ENCODE data around the gene FOXO4.
A peak's percentile ranks its signal among the peaks of the same experiment; 100 is the strongest.

The FOXO4 gene

DNA sequence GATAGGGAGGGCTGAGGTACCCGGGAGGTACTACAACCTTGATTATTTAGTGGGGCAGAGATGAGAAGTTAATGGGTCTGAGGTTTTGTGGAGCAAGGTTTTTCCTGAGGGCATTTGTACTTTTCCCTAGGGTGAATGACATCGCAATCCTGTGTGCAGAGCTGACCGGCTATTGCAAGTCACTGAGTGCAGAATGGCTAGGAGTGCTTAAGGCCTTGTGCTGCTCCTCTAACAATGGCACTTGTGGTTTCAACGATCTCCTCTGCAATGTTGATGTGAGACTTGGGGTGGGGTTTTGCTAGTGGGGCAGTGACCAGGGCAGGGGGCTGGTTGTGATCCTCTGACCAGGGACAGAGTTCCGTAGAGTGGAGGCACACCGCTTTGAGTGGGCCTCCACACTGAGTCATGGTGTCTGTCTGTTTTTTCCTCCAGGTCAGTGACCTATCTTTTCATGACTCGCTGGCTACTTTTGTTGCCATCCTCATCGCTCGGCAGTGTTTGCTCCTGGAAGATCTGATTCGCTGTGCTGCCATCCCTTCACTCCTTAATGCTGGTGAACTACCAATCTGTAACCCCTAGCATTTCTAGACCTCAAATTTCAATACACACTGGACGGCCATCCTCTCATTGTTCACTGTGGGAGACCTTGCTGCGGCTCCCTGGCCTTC, 32.6 kb downstream of the FOXO4 start:
- H3K4me3 ChIP-seq (ENCODE audit: low read depth in 1 of 2, low read length in 1 of 2), result no peak overlapping the region
- H3K9me3 ChIP-seq, result no peaks in the 10 kb centered on the region
- H3K27me3 ChIP-seq, result no peaks in the 10 kb centered on the region
- no peaks in the 10 kb centered on the region for H3K4me1 ChIP-seq (ENCODE audit: control insufficient read depth in 1 of 2, insufficient read depth in 1 of 2, low read depth in 1 of 2, low read length in 1 of 2)
- TF ChIP-seq, protein P1, sequence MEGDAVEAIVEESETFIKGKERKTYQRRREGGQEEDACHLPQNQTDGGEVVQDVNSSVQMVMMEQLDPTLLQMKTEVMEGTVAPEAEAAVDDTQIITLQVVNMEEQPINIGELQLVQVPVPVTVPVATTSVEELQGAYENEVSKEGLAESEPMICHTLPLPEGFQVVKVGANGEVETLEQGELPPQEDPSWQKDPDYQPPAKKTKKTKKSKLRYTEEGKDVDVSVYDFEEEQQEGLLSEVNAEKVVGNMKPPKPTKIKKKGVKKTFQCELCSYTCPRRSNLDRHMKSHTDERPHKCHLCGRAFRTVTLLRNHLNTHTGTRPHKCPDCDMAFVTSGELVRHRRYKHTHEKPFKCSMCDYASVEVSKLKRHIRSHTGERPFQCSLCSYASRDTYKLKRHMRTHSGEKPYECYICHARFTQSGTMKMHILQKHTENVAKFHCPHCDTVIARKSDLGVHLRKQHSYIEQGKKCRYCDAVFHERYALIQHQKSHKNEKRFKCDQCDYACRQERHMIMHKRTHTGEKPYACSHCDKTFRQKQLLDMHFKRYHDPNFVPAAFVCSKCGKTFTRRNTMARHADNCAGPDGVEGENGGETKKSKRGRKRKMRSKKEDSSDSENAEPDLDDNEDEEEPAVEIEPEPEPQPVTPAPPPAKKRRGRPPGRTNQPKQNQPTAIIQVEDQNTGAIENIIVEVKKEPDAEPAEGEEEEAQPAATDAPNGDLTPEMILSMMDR (IDR thresholded peaks at IDR 0.05), result no peak
- H3K27ac ChIP-seq, result peak overlapping the region; percentile 41
- peaks cover 100% of the 10 kb centered on the region for H3K36me3 ChIP-seq

DNA sequence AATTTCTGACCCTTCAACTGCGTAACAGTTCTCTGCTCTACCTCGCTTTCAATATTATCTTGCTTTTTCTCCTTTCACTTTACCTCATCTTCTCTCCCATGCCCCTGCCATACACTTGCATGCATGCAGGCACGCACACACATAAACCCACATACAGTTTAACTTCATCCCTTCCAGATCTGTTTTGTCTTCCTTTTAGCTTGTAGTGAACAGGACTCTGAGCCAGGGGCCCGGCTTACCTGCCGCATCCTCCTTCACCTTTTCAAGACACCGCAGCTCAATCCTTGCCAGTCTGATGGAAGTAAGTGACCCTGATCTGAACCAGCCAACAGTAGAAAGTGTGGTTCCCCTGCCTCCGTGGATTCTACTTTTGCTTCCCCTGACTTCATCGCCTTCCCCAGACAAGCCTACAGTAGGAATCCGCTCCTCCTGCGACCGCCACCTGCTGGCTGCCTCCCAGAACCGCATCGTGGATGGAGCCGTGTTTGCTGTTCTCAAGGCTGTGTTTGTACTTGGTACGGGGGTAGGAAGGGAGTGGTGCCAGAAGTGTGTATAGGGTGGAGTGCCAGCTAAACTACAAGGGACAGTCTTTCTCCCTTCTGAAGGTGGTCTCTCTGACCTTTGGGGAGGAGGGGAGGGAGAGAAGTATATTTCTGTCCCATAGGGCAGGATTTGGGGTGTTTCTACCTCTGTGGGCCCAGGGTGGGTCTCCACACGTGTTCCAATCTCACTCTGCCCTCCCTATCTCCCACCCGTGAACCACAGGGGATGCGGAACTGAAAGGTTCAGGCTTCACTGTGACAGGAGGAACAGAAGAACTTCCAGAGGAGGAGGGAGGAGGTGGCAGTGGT, 33.5 kb downstream of the FOXO4 start:
- Histone ChIP-seq H3K27me3 (no peaks in the 10 kb centered on the region), H3K36me3 (peaks cover 100% of the 10 kb centered on the region), H3K9me3 (no peaks in the 10 kb centered on the region), H3K27ac (peak overlapping the region; percentile 41), H3K4me1 (ENCODE audit: control insufficient read depth in 1 of 2, insufficient read depth in 1 of 2, low read depth in 1 of 2, low read length in 1 of 2) (no peaks in the 10 kb centered on the region), H3K4me3 (ENCODE audit: low read depth in 1 of 2, low read length in 1 of 2) (no peak overlapping the region)
- TF ChIP-seq, protein P1 (IDR thresholded peaks at IDR 0.05), result peak; percentile 87

DNA sequence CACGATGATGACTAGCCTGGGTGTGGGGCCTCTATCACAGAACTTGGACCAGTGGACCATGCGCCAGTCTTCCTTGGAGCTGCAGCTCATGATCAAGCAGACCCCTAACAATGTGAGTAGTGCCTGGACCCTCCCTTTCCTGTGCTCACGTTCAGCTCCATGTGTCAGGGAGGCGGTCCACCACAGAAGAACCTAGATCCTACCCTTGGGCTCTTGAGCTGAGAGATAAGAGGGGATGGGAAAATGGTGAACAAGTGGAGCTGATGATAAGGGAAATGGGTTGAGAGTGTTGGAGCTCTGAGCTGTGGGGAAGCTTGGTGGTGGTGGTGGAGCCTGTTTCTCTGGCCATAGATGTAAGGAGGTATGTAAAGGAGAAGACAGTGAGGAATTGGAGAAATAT, 35.9 kb downstream of the FOXO4 start:
- Histone ChIP-seq H3K9me3 (no peaks in the 10 kb centered on the region), H3K4me3 (ENCODE audit: low read depth in 1 of 2, low read length in 1 of 2) (no peak overlapping the region), H3K36me3 (peaks cover 100% of the 10 kb centered on the region), H3K27ac (no peak overlapping the region), H3K4me1 (ENCODE audit: control insufficient read depth in 1 of 2, insufficient read depth in 1 of 2, low read depth in 1 of 2, low read length in 1 of 2) (no peaks in the 10 kb centered on the region), H3K27me3 (no peaks in the 10 kb centered on the region)
- TF ChIP-seq, protein P1 (IDR thresholded peaks at IDR 0.05), result no peak

DNA sequence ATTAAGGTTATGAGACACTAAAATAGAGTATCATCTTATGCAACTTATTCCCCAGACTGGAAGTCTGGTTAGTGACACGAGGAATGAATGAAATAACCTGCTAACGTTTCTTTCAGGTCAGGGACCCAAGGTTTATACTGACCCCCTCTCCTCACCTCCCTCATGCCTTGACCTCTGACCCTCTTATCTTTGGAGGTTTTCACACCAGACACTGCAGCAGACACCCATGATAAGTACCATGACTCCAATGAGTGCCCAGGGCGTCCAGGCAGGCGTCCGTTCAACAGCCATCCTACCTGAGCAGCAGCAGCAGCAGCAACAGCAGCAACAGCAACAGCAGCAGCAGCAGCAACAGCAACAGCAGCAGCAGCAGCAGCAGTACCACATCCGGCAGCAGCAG, 44.8 kb downstream of the FOXO4 start:
- H3K4me3 ChIP-seq (ENCODE audit: low read depth in 1 of 2, low read length in 1 of 2), result no peak overlapping the region
- peaks cover 2% of the 10 kb centered on the region in 2 experiments for H3K4me1 ChIP-seq (ENCODE audit: control insufficient read depth in 1 of 2, insufficient read depth in 1 of 2, low read depth in 1 of 2, low read length in 1 of 2)
- TF ChIP-seq, protein P1 (IDR thresholded peaks at IDR 0.05), result no peak
- H3K27ac ChIP-seq, result no peak overlapping the region
- H3K36me3 ChIP-seq, result peaks cover 78% of the 10 kb centered on the region
- H3K27me3 ChIP-seq, result no peaks in the 10 kb centered on the region
- no peaks in the 10 kb centered on the region for H3K9me3 ChIP-seq

DNA sequence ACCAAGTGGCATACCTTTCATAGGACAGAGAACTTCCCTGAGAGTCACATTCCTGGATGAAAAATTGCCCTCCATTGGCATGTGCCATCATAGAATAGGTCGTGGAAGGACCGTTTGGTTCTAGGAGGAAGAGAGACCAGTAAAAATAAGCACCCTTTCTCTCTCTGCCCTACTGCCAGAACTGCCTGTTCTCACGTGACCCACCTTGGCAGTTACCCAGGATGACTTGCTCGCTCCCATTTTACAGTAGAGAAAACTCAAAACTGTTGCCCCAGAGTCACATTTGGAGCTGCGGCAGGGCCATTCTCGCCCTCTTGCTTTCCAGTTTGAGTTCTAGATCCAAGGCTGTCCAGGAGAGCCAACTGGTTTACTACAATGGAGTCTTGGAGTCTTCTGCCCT, 47.9 kb downstream of the FOXO4 start:
- Histone ChIP-seq H3K9me3 (no peaks in the 10 kb centered on the region), H3K4me1 (ENCODE audit: control insufficient read depth in 1 of 2, insufficient read depth in 1 of 2, low read depth in 1 of 2, low read length in 1 of 2) (peaks cover 11 to 13% of the 10 kb centered on the region in 2 experiments), H3K4me3 (ENCODE audit: low read depth in 1 of 2, low read length in 1 of 2) (no peak overlapping the region), H3K27me3 (no peaks in the 10 kb centered on the region), H3K36me3 (peaks cover 47% of the 10 kb centered on the region), H3K27ac (peak overlapping the region; percentile 43)
- TF ChIP-seq, protein P1 (IDR thresholded peaks at IDR 0.05), result no peak

Measured in neutrophil (primary cell).